22Rv1 (cell line): ENCODE data around the gene BLOC1S4.

Experiments used
- ZFX ChIP-seq: fragments of 450-650 bp; IDR thresholded peaks from 2 replicates; pipeline ENCODE4 v1.6.1; 2017; ENCODE audit warnings: antibody characterized with exemption, borderline replicate concordance
- TF ChIP-seq, protein P1 (sequence below): fragments of 450-650 bp; IDR thresholded peaks from 2 replicates; pipeline ENCODE4 v1.5.1; 2017; ENCODE audit warnings: mild to moderate bottlenecking

DNA sequence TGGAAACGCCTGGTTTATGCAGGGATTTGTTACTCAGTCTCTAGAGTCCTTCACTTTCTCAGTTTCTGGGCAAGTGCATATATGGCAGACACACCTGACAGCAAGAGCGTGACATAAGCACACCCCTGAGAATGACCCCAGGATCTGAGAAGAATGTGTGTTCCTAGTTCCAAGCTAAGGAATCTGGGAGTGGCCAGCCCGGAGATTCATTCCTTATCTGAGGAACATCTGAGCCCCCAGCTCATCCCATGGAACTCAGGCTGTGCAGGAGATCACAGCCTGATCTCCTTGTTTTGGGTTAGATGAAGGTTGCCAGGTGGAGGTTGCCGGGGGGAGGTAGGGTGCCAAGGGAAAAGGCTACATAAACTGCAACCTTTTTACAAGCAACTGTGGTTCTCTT, 42.8 kb downstream of the BLOC1S4 start:
- TF ChIP-seq, protein P1, sequence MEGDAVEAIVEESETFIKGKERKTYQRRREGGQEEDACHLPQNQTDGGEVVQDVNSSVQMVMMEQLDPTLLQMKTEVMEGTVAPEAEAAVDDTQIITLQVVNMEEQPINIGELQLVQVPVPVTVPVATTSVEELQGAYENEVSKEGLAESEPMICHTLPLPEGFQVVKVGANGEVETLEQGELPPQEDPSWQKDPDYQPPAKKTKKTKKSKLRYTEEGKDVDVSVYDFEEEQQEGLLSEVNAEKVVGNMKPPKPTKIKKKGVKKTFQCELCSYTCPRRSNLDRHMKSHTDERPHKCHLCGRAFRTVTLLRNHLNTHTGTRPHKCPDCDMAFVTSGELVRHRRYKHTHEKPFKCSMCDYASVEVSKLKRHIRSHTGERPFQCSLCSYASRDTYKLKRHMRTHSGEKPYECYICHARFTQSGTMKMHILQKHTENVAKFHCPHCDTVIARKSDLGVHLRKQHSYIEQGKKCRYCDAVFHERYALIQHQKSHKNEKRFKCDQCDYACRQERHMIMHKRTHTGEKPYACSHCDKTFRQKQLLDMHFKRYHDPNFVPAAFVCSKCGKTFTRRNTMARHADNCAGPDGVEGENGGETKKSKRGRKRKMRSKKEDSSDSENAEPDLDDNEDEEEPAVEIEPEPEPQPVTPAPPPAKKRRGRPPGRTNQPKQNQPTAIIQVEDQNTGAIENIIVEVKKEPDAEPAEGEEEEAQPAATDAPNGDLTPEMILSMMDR, result no peak
- TF ChIP-seq ZFX, result no peak
